Right lobe of liver (tissue), 6 donors: ENCODE data around the gene LNX1. TPM values are rescaled to one million over a fixed set of nuclear protein-coding genes. Genes with fewer than 3 reads are reported as not detected.
A peak's percentile ranks its signal among the peaks of the same experiment; 100 is the strongest.

Experiments used
- ATAC-seq, 4 donors: fragments of 200-7000 bp; cut with Tn5 transposase; one replicate each; pipeline ENCODE4 v1.9.1; 2020; ENCODE audit warnings: mild to moderate bottlenecking in 4 of 4, moderate library complexity in 4 of 4
- DNase-seq, 3 donors: peaks; one replicate each; pipeline ENCODE4 v3.0.0-alpha.2; 2020
- H3K27ac ChIP-seq, 3 donors: fragments of 200-600 bp; one replicate each; pipeline ENCODE4 v1.8.0; 2022
- H3K27me3 ChIP-seq, 2 donors: fragments of 200-600 bp; one replicate each; pipeline ENCODE4 v1.8.0; 2022
- H3K36me3 ChIP-seq, 4 donors: fragments of 200-600 bp; sonication (generic) in 1 of 4; one replicate each; pipeline versions ENCODE4 v1.5.1 to v1.8.0; 2017 to 2022; ENCODE audit warnings: control low read depth in 1 of 4
- H3K4me1 ChIP-seq, 4 donors: fragments of 200-600 bp; sonication (generic) in 1 of 4; one replicate each; pipeline versions ENCODE4 v1.5.1 to v1.8.0; 2017 to 2022; ENCODE audit warnings: control low read depth in 1 of 4
- H3K4me3 ChIP-seq, 3 donors: fragments of 200-600 bp; one replicate each; pipeline ENCODE4 v1.8.0; 2022
- H3K9me3 ChIP-seq, 4 donors: fragments of 200-600 bp; sonication (generic) in 1 of 4; one replicate each; pipeline versions ENCODE4 v1.5.1 to v1.8.0; 2017 to 2022; ENCODE audit warnings: control low read depth in 1 of 4
- CTCF ChIP-seq, 4 donors: fragments of 200-600 bp in 3 of 4; fragments of 450-650 bp in 1 of 4; IDR thresholded peaks; one replicate each; pipeline versions ENCODE4 v1.5.1 to v1.8.0; 2016 to 2022; ENCODE audit warnings: antibody characterized with exemption in 4 of 4, mild to moderate bottlenecking in 2 of 4
- POLR2A ChIP-seq: fragments of 450-650 bp; IDR thresholded peaks from one replicate; pipeline ENCODE4 v1.6.1; 2017; ENCODE audit warnings: antibody characterized with exemption, mild to moderate bottlenecking
- WGBS: methylation state at CpG from one replicate; pipeline ENCODE4 v1.1.6; 2018; ENCODE audit warnings: low coverage, low lambda C conversion rate; ENCODE audit not compliant: insufficient coverage; ENCODE audit errors: missing lambda C conversion rate; 5-methylcytosine and 5-hydroxymethylcytosine counted together
- intact Hi-C, 2 donors: fragments of 100-400 bp; cut with DNase I; formaldehyde crosslinking; loops; one replicate each; pipeline versions ENCODE4 v1.11.2 to v1.14.1; 2022
- total RNA-seq, 6 experiments: library from RNA; depleted of rRNA in 2 of 6; stranded (reverse); fragments of >200 nt in 2 of 6; fragmentation: NEBNext Ultra II Directional in 3 of 6; extraction: Animal tissue kit (Norgen Biotek cat#: 25700) in 3 of 6; gene quantifications; one replicate each; pipeline versions ENCODE4 v1.1.0 to v1.2.4, GENCODE V29; 2016 to 2023
- donor health status: DM: no; HTN: yes; CAD: no.
- donor health status: DM: no; HTN: no; CAD: no.
- donor health status: DM: no; HTN: no; CAD: no.
- donor health status: DM: no; HTN: yes; CAD: no.
- donor health status: DM: no; HTN: yes; CAD: no.

The LNX1 gene
- total RNA-seq, 6 experiments from 2014 or later = 1.3 to 6.0 (median 3.9) TPM

- H3K4me1 ChIP-seq = peaks cover 0 to 9% (median 0%) of the 10 kb centered on the region in 4 donors
- no peaks in the 10 kb centered on the region for H3K36me3 ChIP-seq
- no peaks in the 10 kb centered on the region for H3K27me3 ChIP-seq
- no peak overlapping the region for H3K4me3 ChIP-seq
- intact Hi-C loops = no loop called here
- ATAC-seq (no peak), DNase-seq (no peak)
- H3K9me3 ChIP-seq = no peaks in the 10 kb centered on the region
- WGBS = no CpG with 5 or more reads among the region's 1 CpG
- no peak overlapping the region for H3K27ac ChIP-seq
- no peak for TF ChIP-seq CTCF (IDR thresholded peaks at IDR 0.05)
- TF ChIP-seq POLR2A = no peak
These were observed 91.5 kb downstream of the LNX1 start for GRCh38 chr4:53499791-53500190.

GRCh38 chr4:53498706-53499105 is 92.6 kb downstream of the LNX1 start:
- Histone ChIP-seq H3K27me3 (no peaks in the 10 kb centered on the region), H3K36me3 (no peaks in the 10 kb centered on the region), H3K4me1 (peaks cover 0 to 9% (median 0%) of the 10 kb centered on the region in 4 donors), H3K9me3 (no peaks in the 10 kb centered on the region), H3K4me3 (no peak overlapping the region), H3K27ac (no peak overlapping the region)
- no peak for DNase-seq
- ATAC-seq = no peak
- 80% methylated on average over 1 of the region's 2 CpGs for WGBS
- TF ChIP-seq CTCF (IDR thresholded peaks at IDR 0.05) = no peak
- TF ChIP-seq POLR2A = no peak
- intact Hi-C loops = no loop called here

- Histone ChIP-seq H3K36me3 (no peaks in the 10 kb centered on the region), H3K9me3 (no peaks in the 10 kb centered on the region), H3K27me3 (no peaks in the 10 kb centered on the region), H3K27ac (peak overlapping the region in 1 of 3 donors; percentile 54), H3K4me3 (no peak overlapping the region), H3K4me1 (peaks cover 0 to 9% (median 0%) of the 10 kb centered on the region in 4 donors)
- TF ChIP-seq CTCF (IDR thresholded peaks at IDR 0.05) (no peak), POLR2A (no peak)
- peak; percentile 25 to 65 (median 61) for DNase-seq
- peak; percentile 85 to 96 (median 94) for ATAC-seq
- WGBS = 42% methylated on average over 7 of the region's 7 CpGs
- intact Hi-C loops = no loop called here
These were observed 93.6 kb downstream of the LNX1 start for GRCh38 chr4:53497487-53498244.

GRCh38 chr4:53494851-53495250 is 96.4 kb downstream of the LNX1 start:
- ATAC-seq = no peak
- H3K36me3 ChIP-seq = no peaks in the 10 kb centered on the region
- H3K4me3 ChIP-seq = no peak overlapping the region
- no peak for DNase-seq
- no peaks in the 10 kb centered on the region for H3K27me3 ChIP-seq
- H3K27ac ChIP-seq = no peak overlapping the region
- intact Hi-C loops = loop anchor here in 1 of 2 donors (5.0 kb wide), 1 partner anchor 112 kb away; no protein-coding TSS in a partner anchor
- TF ChIP-seq CTCF (IDR thresholded peaks at IDR 0.05) (no peak), POLR2A (no peak)
- 95% methylated on average over 6 of the region's 6 CpGs for WGBS
- H3K4me1 ChIP-seq = peaks cover 0 to 15% (median 0%) of the 10 kb centered on the region in 4 donors
- H3K9me3 ChIP-seq = no peaks in the 10 kb centered on the region
